Measurements from ENCODE around the gene YIPF4.
"Not testable (repeated sequence)": the region's sequence is repeated elsewhere in the genome, so short reads cannot be mapped to it uniquely, and the experiment has no call there.

DNA sequence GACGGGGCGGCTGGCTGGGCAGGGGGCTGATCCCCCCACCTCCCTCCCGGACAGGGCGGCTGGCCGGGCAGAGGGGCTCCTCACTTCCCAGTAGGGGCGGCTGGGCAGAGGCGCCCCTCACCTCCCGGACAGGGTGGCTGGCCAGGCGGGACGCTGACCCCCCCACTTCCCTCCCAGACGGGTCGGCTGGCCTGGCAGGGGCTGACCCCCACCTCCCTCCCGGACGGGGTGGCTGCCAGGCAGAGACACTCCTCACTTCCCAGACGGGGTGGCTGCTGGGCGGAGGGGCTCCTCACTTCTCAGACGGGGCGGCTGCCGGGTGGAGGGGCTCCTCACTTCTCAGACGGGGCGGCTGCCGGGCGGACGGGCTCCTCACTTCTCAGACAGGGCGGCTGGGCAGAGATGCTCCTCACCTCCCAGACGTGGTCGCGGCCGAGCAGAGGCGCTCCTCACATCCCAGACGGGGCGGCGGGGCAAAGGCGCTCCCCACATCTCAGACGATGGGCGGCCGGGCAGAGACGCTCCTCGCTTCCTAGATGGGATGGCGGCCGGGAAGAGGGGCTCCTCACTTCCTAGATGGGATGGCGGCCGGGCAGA lies 16.4 kb downstream of the YIPF4 start:
- TF ChIP-seq, protein P1, sequence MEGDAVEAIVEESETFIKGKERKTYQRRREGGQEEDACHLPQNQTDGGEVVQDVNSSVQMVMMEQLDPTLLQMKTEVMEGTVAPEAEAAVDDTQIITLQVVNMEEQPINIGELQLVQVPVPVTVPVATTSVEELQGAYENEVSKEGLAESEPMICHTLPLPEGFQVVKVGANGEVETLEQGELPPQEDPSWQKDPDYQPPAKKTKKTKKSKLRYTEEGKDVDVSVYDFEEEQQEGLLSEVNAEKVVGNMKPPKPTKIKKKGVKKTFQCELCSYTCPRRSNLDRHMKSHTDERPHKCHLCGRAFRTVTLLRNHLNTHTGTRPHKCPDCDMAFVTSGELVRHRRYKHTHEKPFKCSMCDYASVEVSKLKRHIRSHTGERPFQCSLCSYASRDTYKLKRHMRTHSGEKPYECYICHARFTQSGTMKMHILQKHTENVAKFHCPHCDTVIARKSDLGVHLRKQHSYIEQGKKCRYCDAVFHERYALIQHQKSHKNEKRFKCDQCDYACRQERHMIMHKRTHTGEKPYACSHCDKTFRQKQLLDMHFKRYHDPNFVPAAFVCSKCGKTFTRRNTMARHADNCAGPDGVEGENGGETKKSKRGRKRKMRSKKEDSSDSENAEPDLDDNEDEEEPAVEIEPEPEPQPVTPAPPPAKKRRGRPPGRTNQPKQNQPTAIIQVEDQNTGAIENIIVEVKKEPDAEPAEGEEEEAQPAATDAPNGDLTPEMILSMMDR (IDR thresholded peaks at IDR 0.05; ENCODE audit: insufficient read depth, low read depth, low read length), result not testable (repeated sequence)
- not testable (repeated sequence) for TF ChIP-seq EZH2 (IDR thresholded peaks at IDR 0.05; ENCODE audit: insufficient read depth, low read length)
